IMR-90 (cell line): ENCODE measurements around the gene FITM2. TPM values are rescaled to one million over a fixed set of nuclear protein-coding genes. Genes with fewer than 3 reads are reported as not detected.

Experiments used
- ATAC-seq: fragments of 200-7000 bp; cut with Tn5 transposase; 2 replicates; pipeline ENCODE4 v1.9.1; 2020; ENCODE audit warnings: low read depth, mild to moderate bottlenecking, moderate library complexity
- BruUV-seq: library from RNA; stranded (reverse); fragments of 400-500 nt; replicated peaks from 2 replicates; lab custom pipeline; 2021; lab: Mats Ljungman, UMichigan
- CTCF ChIA-PET: fragments of 300-600 bp; formaldehyde crosslinking; extraction: SDS; loops from one replicate; lab custom pipeline; 2021; ENCODE audit warnings: antibody characterized with exemption; lab: Yijun Ruan, JAX
- POLR2A ChIA-PET: fragments of 300-600 bp; sonication (Branson Sonifier 250); formaldehyde crosslinking; loops from one replicate; lab custom pipeline; 2022; ENCODE audit warnings: antibody characterized with exemption; ENCODE audit not compliant: unreplicated experiment; lab: Charles Lee
- DNase-seq: peaks from one replicate; pipeline ENCODE4 v3.0.0; 2013
- H2AFZ ChIP-seq: replicated peaks from 2 replicates; pipeline ENCODE3; 2013; ENCODE audit warnings: low read length, mild to moderate bottlenecking; ENCODE audit not compliant: poor library complexity
- H2AK5ac ChIP-seq: 2 replicates; pipeline ENCODE4 v1.6.1; 2013; ENCODE audit warnings: low read depth, low read length, inconsistent platforms
- H2AK9ac ChIP-seq: replicated peaks from 2 replicates; pipeline ENCODE3; 2013; ENCODE audit warnings: mild to moderate bottlenecking, low read depth, low read length, moderate library complexity; ENCODE audit not compliant: poor library complexity
- H2BK120ac ChIP-seq: 2 replicates; pipeline ENCODE4 v1.6.1; 2013; ENCODE audit warnings: low read depth, low read length, inconsistent platforms
- H2BK15ac ChIP-seq: 3 replicates; pipeline ENCODE4 v1.6.1; 2013; ENCODE audit warnings: low read depth, low read length, inconsistent platforms
- H2BK20ac ChIP-seq: 2 replicates; pipeline ENCODE4 v1.6.1; 2013; ENCODE audit warnings: low read depth, mild to moderate bottlenecking, inconsistent platforms, low read length, moderate library complexity
- H2BK5ac ChIP-seq: 2 replicates; pipeline ENCODE4 v1.6.1; 2013; ENCODE audit warnings: mild to moderate bottlenecking, low read depth, low read length, inconsistent platforms; ENCODE audit not compliant: poor library complexity, severe bottlenecking
- H3K14ac ChIP-seq: replicated peaks from 2 replicates; pipeline ENCODE4 v1.6.1; 2013; ENCODE audit warnings: low read depth, low read length, inconsistent platforms
- H3K18ac ChIP-seq: 2 replicates; pipeline ENCODE4 v1.6.1; 2013; ENCODE audit warnings: low read depth, low read length, control low read depth
- H3K23ac ChIP-seq: 2 replicates; pipeline ENCODE4 v1.6.1; 2013; ENCODE audit warnings: low read depth, low read length, inconsistent platforms
- H3K27ac ChIP-seq: 2 replicates; pipeline ENCODE4 v1.5.1; 2013; ENCODE audit warnings: mild to moderate bottlenecking, control low read depth, low read length; ENCODE audit not compliant: insufficient read depth
- H3K27me3 ChIP-seq: 2 replicates; pipeline ENCODE4 v1.6.1; 2013; ENCODE audit warnings: low read length; ENCODE audit not compliant: control insufficient read depth, insufficient read depth
- H3K36me3 ChIP-seq: 2 replicates; pipeline ENCODE4 v1.6.1; 2013; ENCODE audit warnings: low read length, mixed read lengths; ENCODE audit not compliant: control insufficient read depth, insufficient read depth
- H3K4ac ChIP-seq: 2 replicates; pipeline ENCODE4 v1.6.1; 2013; ENCODE audit warnings: low read depth, low read length, inconsistent platforms
- H3K4me1 ChIP-seq: 2 replicates; pipeline ENCODE4 v1.6.1; 2013; ENCODE audit warnings: low read length, mixed read lengths; ENCODE audit not compliant: control insufficient read depth, insufficient read depth
- H3K4me2 ChIP-seq: 2 replicates; pipeline ENCODE4 v1.6.1; 2013; ENCODE audit warnings: low read depth, mild to moderate bottlenecking, control low read depth, low read length, moderate library complexity
- H3K4me3 ChIP-seq: 2 replicates; pipeline ENCODE4 v1.5.1; 2013; ENCODE audit warnings: low read depth, mild to moderate bottlenecking, control low read depth, low read length, moderate library complexity; ENCODE audit not compliant: insufficient read depth
- H3K56ac ChIP-seq: 2 replicates; pipeline ENCODE4 v1.6.1; 2013; ENCODE audit warnings: low read length, inconsistent platforms; ENCODE audit not compliant: insufficient read depth; ENCODE audit errors: extremely low read depth
- H3K79me1 ChIP-seq, 2 experiments: 2 replicates each; pipeline ENCODE4 v1.6.1; 2013; ENCODE audit warnings: low read length in 2 of 2, inconsistent platforms in 1 of 2, low read depth in 1 of 2
- H3K9ac ChIP-seq: 2 replicates; pipeline ENCODE4 v1.6.1; 2013; ENCODE audit warnings: low read depth, low read length, control low read depth
- H3K9me1 ChIP-seq: 2 replicates; pipeline ENCODE4 v1.6.1; 2013; ENCODE audit warnings: low read length, inconsistent platforms; ENCODE audit not compliant: insufficient read depth
- H3K9me3 ChIP-seq: 2 replicates; pipeline ENCODE4 v1.6.1; 2013; ENCODE audit warnings: low read length; ENCODE audit not compliant: control insufficient read depth, insufficient read depth
- H4K20me1 ChIP-seq: 2 replicates; pipeline ENCODE4 v1.6.1; 2013; ENCODE audit warnings: low read length, inconsistent platforms; ENCODE audit not compliant: insufficient read depth
- H4K5ac ChIP-seq: 2 replicates; pipeline ENCODE4 v1.6.1; 2013; ENCODE audit warnings: mild to moderate bottlenecking, low read depth, low read length, control low read depth
- H4K8ac ChIP-seq, 2 experiments: 2 replicates each; pipeline ENCODE4 v1.6.1; 2013; ENCODE audit warnings: low read depth in 2 of 2, low read length in 2 of 2, control low read depth in 1 of 2, inconsistent platforms in 1 of 2
- H4K91ac ChIP-seq: 2 replicates; pipeline ENCODE4 v1.6.1; 2013; ENCODE audit warnings: low read depth, low read length, inconsistent platforms; ENCODE audit not compliant: insufficient read depth
- CEBPB ChIP-seq: IDR thresholded peaks from 2 replicates; pipeline ENCODE4 v1.6.1; 2012; ENCODE audit warnings: low read depth, low read length, improper control_type of control experiment
- CTCF ChIP-seq: conservative IDR thresholded peaks from 2 replicates; pipeline ENCODE4 v1.5.1; 2012; ENCODE audit warnings: mild to moderate bottlenecking, low read depth, low read length, improper control_type of control experiment
- MAFK ChIP-seq: IDR thresholded peaks from 2 replicates; pipeline ENCODE4 v1.6.1; 2012; ENCODE audit warnings: low read depth, low read length, improper control_type of control experiment
- MAZ ChIP-seq: IDR thresholded peaks from 2 replicates; pipeline ENCODE4 v1.6.1; 2012; ENCODE audit warnings: low read depth, mild to moderate bottlenecking, low read length, improper control_type of control experiment, moderate library complexity, borderline replicate concordance
- RAD21 ChIP-seq: IDR thresholded peaks from 2 replicates; pipeline ENCODE4 v1.6.1; 2012; ENCODE audit warnings: low read length, improper control_type of control experiment
- SMC3 ChIP-seq: fragments of 150-350 bp; IDR thresholded peaks from 2 replicates; pipeline ENCODE4 v1.6.1; 2016; ENCODE audit warnings: low read depth, mild to moderate bottlenecking, antibody characterized with exemption, low read length, moderate library complexity
- WGBS, 2 experiments: methylation state at CpG; one replicate each; pipeline versions ENCODE4 v1.1.5 to v1.1.7; 2013; ENCODE audit warnings: missing lambda C conversion rate in 2 of 2; ENCODE audit not compliant: insufficient read length in 1 of 2; ENCODE audit errors: extremely low coverage in 2 of 2; 5-methylcytosine and 5-hydroxymethylcytosine counted together
- dilution Hi-C: fragments of 300-500 bp; cut with HindIII; formaldehyde crosslinking; loops from one replicate; pipeline ENCODE4 v1.14.3; 2018; ENCODE audit warnings: low sequenced_read_pairs; ENCODE audit not compliant: unreplicated experiment
- in situ Hi-C: fragments of 300-500 bp; cut with MboI; formaldehyde crosslinking; loops from 3 replicates; pipeline ENCODE4 v1.14.3; 2019; ENCODE audit warnings: low sequenced_read_pairs, inconsistent platforms, mixed read lengths
- intact Hi-C: fragments of 100-400 bp; cut with micrococcal nuclease; formaldehyde crosslinking; loops from 2 replicates; pipeline ENCODE4 v1.10.0; 2022
- polyA plus RNA-seq, 3 experiments: library from polyadenylated mRNA; depleted of rRNA; stranded (reverse); fragments of >200 nt; gene quantifications; 2 replicates each; pipeline ENCODE4 v1.2.3, GENCODE V29; 2012; ENCODE audit warnings: low replicate concordance in 1 of 3
- total RNA-seq: library from RNA; depleted of rRNA; stranded (reverse); fragments of >200 nt; gene quantifications from 2 replicates; pipeline ENCODE4 v1.2.3, GENCODE V29; 2012

The FITM2 gene
- total and polyA plus RNA-seq, 2 of the 4 experiments (the other 2 are of a cell fraction): 3.4 to 6.5 TPM

GRCh38 chr20:44350567-44350966, 39.6 kb upstream of the FITM2 start:
- no peak overlapping the region for H3K23ac ChIP-seq
- dilution Hi-C loops (no loop called here), intact Hi-C loops (no loop called here), in situ Hi-C loops (no loop called here)
- H3K4ac ChIP-seq: no peak overlapping the region
- ATAC-seq: no peak
- no peaks in the 10 kb centered on the region for H3K9me1 ChIP-seq
- no peak overlapping the region for H3K4me3 ChIP-seq
- POLR2A ChIA-PET: no interaction called here
- no peak overlapping the region for H2BK120ac ChIP-seq
- H3K27me3 ChIP-seq: peaks cover 14% of the 10 kb centered on the region
- no peaks in the 10 kb centered on the region for H3K36me3 ChIP-seq
- H3K18ac ChIP-seq: no peak overlapping the region
- no peak overlapping the region for H2BK20ac ChIP-seq
- H4K91ac ChIP-seq: no peak overlapping the region
- H2BK15ac ChIP-seq: no peak overlapping the region
- H3K14ac ChIP-seq: no peak overlapping the region
- H3K9me3 ChIP-seq: no peaks in the 10 kb centered on the region
- TF ChIP-seq MAZ (no peak), SMC3 (no peak), CTCF (no peak), RAD21 (no peak), MAFK (no peak), CEBPB (no peak)
- no peak overlapping the region for H4K5ac ChIP-seq
- BruUV-seq: no TSS peak
- no peak for DNase-seq
- H2AK9ac ChIP-seq: no peak overlapping the region
- 70% methylated on average over 4 of the region's 6 CpGs; no CpG with 5 or more reads in 1 of the 2 experiments for WGBS, 2 experiments
- no peak overlapping the region for H2AK5ac ChIP-seq
- H3K27ac ChIP-seq: no peak overlapping the region
- H4K8ac ChIP-seq: no peak overlapping the region
- H3K4me2 ChIP-seq: no peak overlapping the region
- CTCF ChIA-PET: no interaction called here
- no peaks in the 10 kb centered on the region for H3K4me1 ChIP-seq
- H3K56ac ChIP-seq: no peak overlapping the region
- no peaks in the 10 kb centered on the region for H3K79me1 ChIP-seq
- H3K9ac ChIP-seq: no peak overlapping the region
- H2BK5ac ChIP-seq: no peak overlapping the region
- no peaks in the 10 kb centered on the region for H4K20me1 ChIP-seq
- H2AFZ ChIP-seq: no peak overlapping the region
